ENCODE data around the gene TMEM62.

DNA sequence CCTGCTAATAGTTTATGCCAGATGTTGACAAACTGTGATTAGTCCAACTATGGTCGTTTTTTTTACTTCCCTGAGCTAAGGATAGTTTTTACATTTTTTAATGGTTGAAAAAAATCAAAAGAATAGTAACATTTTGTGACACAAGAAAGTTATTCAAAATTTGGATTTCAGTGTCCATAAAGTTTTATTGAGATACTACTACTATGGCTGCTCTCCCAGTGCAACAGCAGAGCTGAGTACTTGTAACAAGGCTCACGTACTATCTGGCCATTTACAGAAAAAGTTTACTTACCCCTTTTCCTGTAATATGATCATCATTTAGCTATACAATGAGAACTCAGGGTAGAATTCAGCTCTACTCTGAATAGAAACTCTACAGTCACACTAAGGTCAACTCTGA is 11.5 kb upstream of the TMEM62 start:
- TF ChIP-seq, protein P1, sequence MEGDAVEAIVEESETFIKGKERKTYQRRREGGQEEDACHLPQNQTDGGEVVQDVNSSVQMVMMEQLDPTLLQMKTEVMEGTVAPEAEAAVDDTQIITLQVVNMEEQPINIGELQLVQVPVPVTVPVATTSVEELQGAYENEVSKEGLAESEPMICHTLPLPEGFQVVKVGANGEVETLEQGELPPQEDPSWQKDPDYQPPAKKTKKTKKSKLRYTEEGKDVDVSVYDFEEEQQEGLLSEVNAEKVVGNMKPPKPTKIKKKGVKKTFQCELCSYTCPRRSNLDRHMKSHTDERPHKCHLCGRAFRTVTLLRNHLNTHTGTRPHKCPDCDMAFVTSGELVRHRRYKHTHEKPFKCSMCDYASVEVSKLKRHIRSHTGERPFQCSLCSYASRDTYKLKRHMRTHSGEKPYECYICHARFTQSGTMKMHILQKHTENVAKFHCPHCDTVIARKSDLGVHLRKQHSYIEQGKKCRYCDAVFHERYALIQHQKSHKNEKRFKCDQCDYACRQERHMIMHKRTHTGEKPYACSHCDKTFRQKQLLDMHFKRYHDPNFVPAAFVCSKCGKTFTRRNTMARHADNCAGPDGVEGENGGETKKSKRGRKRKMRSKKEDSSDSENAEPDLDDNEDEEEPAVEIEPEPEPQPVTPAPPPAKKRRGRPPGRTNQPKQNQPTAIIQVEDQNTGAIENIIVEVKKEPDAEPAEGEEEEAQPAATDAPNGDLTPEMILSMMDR (IDR thresholded peaks at IDR 0.05 in 2 of 3, conservative IDR thresholded peaks at IDR 0.05 in 1 of 3; ENCODE audit: insufficient read depth in 2 of 3, low read depth in 1 of 3, low read length in 3 of 3) = no peak
- TF ChIP-seq SP1 (CRISPR knock-in tag; IDR thresholded peaks at IDR 0.05) (no peak), ZNF224 (CRISPR knock-in tag; IDR thresholded peaks at IDR 0.05) (no peak), GATA2 (CRISPR knock-in tag; IDR thresholded peaks at IDR 0.05) (no peak), FOSL1 (tag; conservative IDR thresholded peaks at IDR 0.05) (no peak), ZNF274 (IDR thresholded peaks at IDR 0.05; ENCODE audit: borderline replicate concordance, low read depth, low read length) (no peak), MYC (IDR thresholded peaks at IDR 0.05; ENCODE audit: low read depth, low read length) (no peak), MYC (CRISPR knock-in tag; IDR thresholded peaks at IDR 0.05; ENCODE audit: borderline replicate concordance, low read depth) (no peak), POLR2H (tag; IDR thresholded peaks at IDR 0.05; ENCODE audit: low read depth) (no peak)
- TF ChIP-seq, protein P2, sequence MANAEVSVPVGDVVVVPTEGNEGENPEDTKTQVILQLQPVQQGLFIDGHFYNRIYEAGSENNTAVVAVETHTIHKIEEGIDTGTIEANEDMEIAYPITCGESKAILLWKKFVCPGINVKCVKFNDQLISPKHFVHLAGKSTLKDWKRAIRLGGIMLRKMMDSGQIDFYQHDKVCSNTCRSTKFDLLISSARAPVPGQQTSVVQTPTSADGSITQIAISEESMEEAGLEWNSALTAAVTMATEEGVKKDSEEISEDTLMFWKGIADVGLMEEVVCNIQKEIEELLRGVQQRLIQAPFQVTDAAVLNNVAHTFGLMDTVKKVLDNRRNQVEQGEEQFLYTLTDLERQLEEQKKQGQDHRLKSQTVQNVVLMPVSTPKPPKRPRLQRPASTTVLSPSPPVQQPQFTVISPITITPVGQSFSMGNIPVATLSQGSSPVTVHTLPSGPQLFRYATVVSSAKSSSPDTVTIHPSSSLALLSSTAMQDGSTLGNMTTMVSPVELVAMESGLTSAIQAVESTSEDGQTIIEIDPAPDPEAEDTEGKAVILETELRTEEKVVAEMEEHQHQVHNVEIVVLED (CRISPR knock-in tag; IDR thresholded peaks at IDR 0.05) = no peak
- TF ChIP-seq, protein P3, sequence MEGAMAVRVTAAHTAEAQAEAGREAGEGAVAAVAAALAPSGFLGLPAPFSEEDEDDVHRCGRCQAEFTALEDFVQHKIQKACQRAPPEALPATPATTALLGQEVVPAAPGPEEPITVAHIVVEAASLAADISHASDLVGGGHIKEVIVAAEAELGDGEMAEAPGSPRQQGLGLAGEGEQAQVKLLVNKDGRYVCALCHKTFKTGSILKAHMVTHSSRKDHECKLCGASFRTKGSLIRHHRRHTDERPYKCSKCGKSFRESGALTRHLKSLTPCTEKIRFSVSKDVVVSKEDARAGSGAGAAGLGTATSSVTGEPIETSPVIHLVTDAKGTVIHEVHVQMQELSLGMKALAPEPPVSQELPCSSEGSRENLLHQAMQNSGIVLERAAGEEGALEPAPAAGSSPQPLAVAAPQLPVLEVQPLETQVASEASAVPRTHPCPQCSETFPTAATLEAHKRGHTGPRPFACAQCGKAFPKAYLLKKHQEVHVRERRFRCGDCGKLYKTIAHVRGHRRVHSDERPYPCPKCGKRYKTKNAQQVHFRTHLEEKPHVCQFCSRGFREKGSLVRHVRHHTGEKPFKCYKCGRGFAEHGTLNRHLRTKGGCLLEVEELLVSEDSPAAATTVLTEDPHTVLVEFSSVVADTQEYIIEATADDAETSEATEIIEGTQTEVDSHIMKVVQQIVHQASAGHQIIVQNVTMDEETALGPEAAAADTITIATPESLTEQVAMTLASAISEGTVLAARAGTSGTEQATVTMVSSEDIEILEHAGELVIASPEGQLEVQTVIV (CRISPR knock-in tag; IDR thresholded peaks at IDR 0.05; ENCODE audit: borderline replicate concordance) = no peak

Data from K562 (cell line).